WTC11 (cell line): Measurements from ENCODE around the gene DDIT4. TPM values are rescaled to one million over a fixed set of nuclear protein-coding genes. Genes with fewer than 3 reads are reported as not detected.

ENCODE experiments used
- ATAC-seq: fragments of 200-7000 bp; cut with Tn5 transposase; 2 replicates; pipeline ENCODE4 v1.10.0; 2021; ENCODE audit warnings: mild to moderate bottlenecking, moderate library complexity
- CTCF ChIA-PET: fragments of 300-600 bp; sonication (Branson Sonifier 250); formaldehyde crosslinking; loops from one replicate; lab custom pipeline; 2021; ENCODE audit warnings: antibody characterized with exemption; lab: Charles Lee
- POLR2A ChIA-PET: fragments of 350-600 bp; sonication (Branson Sonifier 250); formaldehyde crosslinking; loops from one replicate; lab custom pipeline; 2021; ENCODE audit warnings: antibody characterized with exemption; lab: Charles Lee
- DNase-seq: peaks from one replicate; pipeline ENCODE4 v3.0.0; 2021; ENCODE audit warnings: low spot score
- H3K27ac Mint-ChIP-seq: 2 replicates; pipeline ENCODE4 v1.8.0; 2021; ENCODE audit warnings: mixed read lengths
- H3K27me3 Mint-ChIP-seq: 2 replicates; pipeline ENCODE4 v1.8.0; 2021; ENCODE audit warnings: low read depth, mild to moderate bottlenecking, moderate library complexity, mixed read lengths
- H3K36me3 Mint-ChIP-seq: 2 replicates; pipeline ENCODE4 v1.8.0; 2021; ENCODE audit warnings: mixed read lengths
- H3K4me1 Mint-ChIP-seq: 2 replicates; pipeline ENCODE4 v1.8.0; 2022; ENCODE audit warnings: mixed read lengths
- H3K4me3 Mint-ChIP-seq: 2 replicates; pipeline ENCODE4 v1.8.0; 2021; ENCODE audit warnings: mild to moderate bottlenecking, moderate library complexity, mixed read lengths
- H3K9me3 Mint-ChIP-seq: 2 replicates; pipeline ENCODE4 v1.8.0; 2021; ENCODE audit warnings: mixed read lengths
- GABPB1 ChIP-seq: sonication (generic); formaldehyde crosslinking; IDR thresholded peaks from 2 replicates; pipeline ENCODE4 v1.8.1; 2023; ENCODE audit warnings: mild to moderate bottlenecking, missing genetic modification reagents
- GRHL2 ChIP-seq: fragments of 250-450 bp; sonication (Bioruptor Pico); IDR thresholded peaks from 2 replicates; pipeline ENCODE4 v1.8.0; 2022; ENCODE audit warnings: mild to moderate bottlenecking, moderate library complexity; ENCODE audit not compliant: insufficient replicate concordance, severe bottlenecking
- GTF2I ChIP-seq: fragments of 250-450 bp; sonication (Bioruptor Pico); conservative IDR thresholded peaks from 2 replicates; pipeline ENCODE4 v1.4.0; 2021; ENCODE audit warnings: mild to moderate bottlenecking
- MYBL2 ChIP-seq: sonication (generic); formaldehyde crosslinking; IDR thresholded peaks from 2 replicates; pipeline ENCODE4 v1.8.1; 2023; ENCODE audit warnings: mild to moderate bottlenecking, moderate library complexity, missing genetic modification reagents
- SOX15 ChIP-seq: fragments of 250-450 bp; sonication (Bioruptor Pico); IDR thresholded peaks from 2 replicates; pipeline ENCODE4 v1.9.0; 2021; ENCODE audit warnings: mild to moderate bottlenecking
- SP1 ChIP-seq: sonication (generic); formaldehyde crosslinking; conservative IDR thresholded peaks from 2 replicates; pipeline ENCODE4 v1.8.1; 2022; ENCODE audit warnings: missing genetic modification reagents
- TEAD1 ChIP-seq: sonication (generic); formaldehyde crosslinking; IDR thresholded peaks from 2 replicates; pipeline ENCODE4 v1.8.0; 2022; ENCODE audit warnings: mild to moderate bottlenecking, missing genetic modification reagents
- TEAD4 ChIP-seq: sonication (generic); formaldehyde crosslinking; IDR thresholded peaks from 2 replicates; pipeline ENCODE4 v1.8.0; 2022; ENCODE audit warnings: mild to moderate bottlenecking, missing genetic modification reagents
- TP53 ChIP-seq: sonication (generic); formaldehyde crosslinking; IDR thresholded peaks from 2 replicates; pipeline ENCODE4 v1.8.1; 2023; ENCODE audit warnings: mild to moderate bottlenecking, missing genetic modification reagents
- ZNF138 ChIP-seq: sonication (generic); formaldehyde crosslinking; conservative IDR thresholded peaks from 2 replicates; pipeline ENCODE4 v1.8.1; 2022; ENCODE audit warnings: mild to moderate bottlenecking, moderate library complexity, missing genetic modification reagents
- ZNF232 ChIP-seq: sonication (generic); formaldehyde crosslinking; IDR thresholded peaks from 2 replicates; pipeline ENCODE4 v1.8.0; 2022; ENCODE audit warnings: mild to moderate bottlenecking, missing genetic modification reagents
- ZNF317 ChIP-seq: sonication (generic); formaldehyde crosslinking; IDR thresholded peaks from 2 replicates; pipeline ENCODE4 v1.8.1; 2023; ENCODE audit warnings: low read depth, mild to moderate bottlenecking, moderate library complexity, missing genetic modification reagents, borderline replicate concordance
- ZNF416 ChIP-seq: fragments of 250-450 bp; sonication (Bioruptor Pico); IDR thresholded peaks from 2 replicates; pipeline ENCODE4 v1.9.0; 2021; ENCODE audit warnings: mild to moderate bottlenecking, inconsistent platforms
- total RNA-seq: library from RNA; stranded (reverse); gene quantifications from 3 replicates; pipeline ENCODE4 v1.2.3, GENCODE V29; 2021
- TF ChIP-seq, protein P1 (sequence below): sonication (generic); formaldehyde crosslinking; conservative IDR thresholded peaks from 2 replicates; pipeline ENCODE4 v1.8.1; 2023; ENCODE audit warnings: mild to moderate bottlenecking, low read depth, missing genetic modification reagents, moderate library complexity
- TF ChIP-seq, protein P2 (sequence below): fragments of 250-450 bp; sonication (Bioruptor Pico); IDR thresholded peaks from 2 replicates; pipeline ENCODE4 v1.9.0; 2021; ENCODE audit warnings: moderate library complexity, mild to moderate bottlenecking, inconsistent platforms, borderline replicate concordance
- TF ChIP-seq, protein P3 (sequence below): sonication (generic); formaldehyde crosslinking; IDR thresholded peaks from 2 replicates; pipeline ENCODE4 v1.8.1; 2022; ENCODE audit warnings: mild to moderate bottlenecking, moderate library complexity, missing genetic modification reagents
- TF ChIP-seq, protein P4 (sequence below): sonication (generic); formaldehyde crosslinking; IDR thresholded peaks from 2 replicates; pipeline ENCODE4 v1.8.0; 2022; ENCODE audit warnings: mild to moderate bottlenecking, missing genetic modification reagents
- TF ChIP-seq, protein P5 (sequence below): sonication (generic); formaldehyde crosslinking; IDR thresholded peaks from 2 replicates; pipeline ENCODE4 v1.8.1; 2023; ENCODE audit warnings: mild to moderate bottlenecking, moderate library complexity, missing genetic modification reagents
- TF ChIP-seq, protein P6 (sequence below): sonication (generic); formaldehyde crosslinking; IDR thresholded peaks from 2 replicates; pipeline ENCODE4 v1.8.1; 2022; ENCODE audit warnings: missing genetic modification reagents, borderline replicate concordance
- TF ChIP-seq, protein P7 (sequence below): sonication (generic); formaldehyde crosslinking; IDR thresholded peaks from 2 replicates; pipeline ENCODE4 v1.8.1; 2022; ENCODE audit warnings: mild to moderate bottlenecking, missing genetic modification reagents, moderate library complexity, borderline replicate concordance

DDIT4 gene
- total RNA-seq, 1 experiment from 2014 or later, result 118 TPM

DNA sequence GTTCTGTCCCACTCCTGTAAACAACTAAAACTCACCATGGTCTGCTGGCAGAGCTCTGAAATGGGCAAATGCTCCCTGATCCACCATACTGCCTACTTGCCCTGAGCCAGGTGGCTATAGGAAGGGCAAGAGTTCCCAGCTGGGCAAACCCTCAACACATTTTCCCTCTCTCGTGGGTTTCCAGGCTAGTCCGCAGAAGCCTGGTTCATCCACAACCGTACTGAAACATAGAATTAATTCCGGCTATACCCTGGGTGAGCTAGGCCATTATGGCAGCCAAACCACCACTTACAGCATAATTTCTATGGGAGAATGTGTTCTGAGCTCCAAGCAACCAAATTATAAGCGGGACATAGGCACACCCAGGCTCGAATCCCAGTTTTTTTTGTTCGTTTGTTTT, 20.1 kb upstream of the DDIT4 start (continued):
- TF ChIP-seq, protein P1, sequence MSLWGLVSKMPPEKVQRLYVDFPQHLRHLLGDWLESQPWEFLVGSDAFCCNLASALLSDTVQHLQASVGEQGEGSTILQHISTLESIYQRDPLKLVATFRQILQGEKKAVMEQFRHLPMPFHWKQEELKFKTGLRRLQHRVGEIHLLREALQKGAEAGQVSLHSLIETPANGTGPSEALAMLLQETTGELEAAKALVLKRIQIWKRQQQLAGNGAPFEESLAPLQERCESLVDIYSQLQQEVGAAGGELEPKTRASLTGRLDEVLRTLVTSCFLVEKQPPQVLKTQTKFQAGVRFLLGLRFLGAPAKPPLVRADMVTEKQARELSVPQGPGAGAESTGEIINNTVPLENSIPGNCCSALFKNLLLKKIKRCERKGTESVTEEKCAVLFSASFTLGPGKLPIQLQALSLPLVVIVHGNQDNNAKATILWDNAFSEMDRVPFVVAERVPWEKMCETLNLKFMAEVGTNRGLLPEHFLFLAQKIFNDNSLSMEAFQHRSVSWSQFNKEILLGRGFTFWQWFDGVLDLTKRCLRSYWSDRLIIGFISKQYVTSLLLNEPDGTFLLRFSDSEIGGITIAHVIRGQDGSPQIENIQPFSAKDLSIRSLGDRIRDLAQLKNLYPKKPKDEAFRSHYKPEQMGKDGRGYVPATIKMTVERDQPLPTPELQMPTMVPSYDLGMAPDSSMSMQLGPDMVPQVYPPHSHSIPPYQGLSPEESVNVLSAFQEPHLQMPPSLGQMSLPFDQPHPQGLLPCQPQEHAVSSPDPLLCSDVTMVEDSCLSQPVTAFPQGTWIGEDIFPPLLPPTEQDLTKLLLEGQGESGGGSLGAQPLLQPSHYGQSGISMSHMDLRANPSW (CRISPR knock-in tag), result no peak
- TF ChIP-seq ZNF232 (no peak), ZNF416 (CRISPR knock-in tag) (no peak), ZNF317 (CRISPR knock-in tag) (no peak), TP53 (no peak)
- TF ChIP-seq, all 79 proteins: peak for 0

DNA sequence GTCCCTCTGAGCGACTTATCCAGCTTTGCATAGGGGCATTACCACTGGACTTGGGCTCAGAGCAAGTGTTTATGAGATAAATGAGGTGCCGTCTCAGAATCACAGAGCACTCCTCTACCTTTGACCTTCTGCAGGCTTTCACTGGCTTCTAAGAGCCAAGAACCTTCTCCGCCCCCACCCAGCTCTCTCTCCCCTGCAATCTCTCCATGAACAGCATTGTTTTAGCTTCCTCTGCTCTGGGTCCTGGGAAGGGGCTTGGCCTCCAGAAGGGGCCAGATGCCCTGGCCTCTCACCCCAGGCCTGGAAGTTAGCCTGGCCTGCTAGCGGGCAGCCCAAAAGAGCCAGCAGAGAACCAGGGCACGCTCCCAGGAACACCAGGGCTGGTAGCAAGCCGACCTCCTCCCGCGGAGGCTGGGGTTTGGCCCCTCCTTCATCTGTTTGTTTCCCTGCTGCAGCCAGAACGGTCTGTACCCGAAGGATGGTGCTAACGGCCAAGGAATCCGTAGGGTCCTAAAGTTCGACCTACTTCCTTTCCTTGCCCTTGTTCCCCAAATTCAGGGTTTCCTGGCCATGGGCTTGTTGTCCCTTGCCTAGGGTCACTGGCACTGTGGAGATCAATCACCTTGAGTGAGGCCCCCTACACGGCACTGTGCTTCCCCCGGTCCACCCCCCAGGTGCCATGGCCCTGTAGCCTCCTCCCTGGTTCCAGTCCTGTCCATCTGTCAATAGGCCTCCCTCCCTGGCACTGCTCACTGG, 18.7 kb upstream of the DDIT4 start:
- ChIA-PET POLR2A (interaction anchor here (0.7 to 2.6 kb wide), 4 partner anchors 19 to 70 kb away, joined by 3 to 24 read pairs (median 4); partner anchors contain the start of gene DDIT4), CTCF (interaction anchor here (0.5 to 1.6 kb wide), 4 partner anchors 20 to 82 kb away, joined by 3 to 6 read pairs (median 4); no protein-coding TSS in a partner anchor)
- peak overlapping the region; percentile 57 for H3K4me3 Mint-ChIP-seq
- H3K27me3 Mint-ChIP-seq, result no peaks in the 10 kb centered on the region
- no peaks in the 10 kb centered on the region for H3K36me3 Mint-ChIP-seq
- TF ChIP-seq GABPB1 (CRISPR knock-in tag) (0 out of 2 replicates have a peak, but pooled peaks have one; percentile 17), TEAD1 (CRISPR knock-in tag) (peak; percentile 25; the same call in 1 of the 2 replicates), ZNF138 (CRISPR knock-in tag) (no peak), SP1 (CRISPR knock-in tag) (peak; percentile 62; the same call in 1 of the 2 replicates), GRHL2 (CRISPR knock-in tag) (no peak), MYBL2 (CRISPR knock-in tag) (0 out of 2 replicates have a peak, but pooled peaks have one; percentile 50)
- TF ChIP-seq, protein P2, sequence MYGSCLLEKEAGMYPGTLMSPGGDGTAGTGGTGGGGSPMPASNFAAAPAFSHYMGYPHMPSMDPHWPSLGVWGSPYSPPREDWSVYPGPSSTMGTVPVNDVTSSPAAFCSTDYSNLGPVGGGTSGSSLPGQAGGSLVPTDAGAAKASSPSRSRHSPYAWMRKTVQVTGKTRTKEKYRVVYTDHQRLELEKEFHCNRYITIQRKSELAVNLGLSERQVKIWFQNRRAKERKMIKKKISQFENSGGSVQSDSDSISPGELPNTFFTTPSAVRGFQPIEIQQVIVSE (CRISPR knock-in tag), result no peak
- TF ChIP-seq, protein P3, sequence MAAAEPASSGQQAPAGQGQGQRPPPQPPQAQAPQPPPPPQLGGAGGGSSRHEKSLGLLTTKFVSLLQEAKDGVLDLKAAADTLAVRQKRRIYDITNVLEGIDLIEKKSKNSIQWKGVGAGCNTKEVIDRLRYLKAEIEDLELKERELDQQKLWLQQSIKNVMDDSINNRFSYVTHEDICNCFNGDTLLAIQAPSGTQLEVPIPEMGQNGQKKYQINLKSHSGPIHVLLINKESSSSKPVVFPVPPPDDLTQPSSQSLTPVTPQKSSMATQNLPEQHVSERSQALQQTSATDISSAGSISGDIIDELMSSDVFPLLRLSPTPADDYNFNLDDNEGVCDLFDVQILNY (CRISPR knock-in tag), result peak; percentile 40; the same call in 1 of the 2 replicates
- TF ChIP-seq, protein P4, sequence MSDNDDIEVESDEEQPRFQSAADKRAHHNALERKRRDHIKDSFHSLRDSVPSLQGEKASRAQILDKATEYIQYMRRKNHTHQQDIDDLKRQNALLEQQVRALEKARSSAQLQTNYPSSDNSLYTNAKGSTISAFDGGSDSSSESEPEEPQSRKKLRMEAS (CRISPR knock-in tag), result peak; percentile 54; the same call in 1 of the 2 replicates
- DNase-seq, result peak; percentile 78
- ATAC-seq, result peak; percentile 94
- H3K9me3 Mint-ChIP-seq, result no peaks in the 10 kb centered on the region
- H3K27ac Mint-ChIP-seq, result peak overlapping the region; percentile 98
- H3K4me1 Mint-ChIP-seq, result peaks cover 41% of the 10 kb centered on the region

DNA sequence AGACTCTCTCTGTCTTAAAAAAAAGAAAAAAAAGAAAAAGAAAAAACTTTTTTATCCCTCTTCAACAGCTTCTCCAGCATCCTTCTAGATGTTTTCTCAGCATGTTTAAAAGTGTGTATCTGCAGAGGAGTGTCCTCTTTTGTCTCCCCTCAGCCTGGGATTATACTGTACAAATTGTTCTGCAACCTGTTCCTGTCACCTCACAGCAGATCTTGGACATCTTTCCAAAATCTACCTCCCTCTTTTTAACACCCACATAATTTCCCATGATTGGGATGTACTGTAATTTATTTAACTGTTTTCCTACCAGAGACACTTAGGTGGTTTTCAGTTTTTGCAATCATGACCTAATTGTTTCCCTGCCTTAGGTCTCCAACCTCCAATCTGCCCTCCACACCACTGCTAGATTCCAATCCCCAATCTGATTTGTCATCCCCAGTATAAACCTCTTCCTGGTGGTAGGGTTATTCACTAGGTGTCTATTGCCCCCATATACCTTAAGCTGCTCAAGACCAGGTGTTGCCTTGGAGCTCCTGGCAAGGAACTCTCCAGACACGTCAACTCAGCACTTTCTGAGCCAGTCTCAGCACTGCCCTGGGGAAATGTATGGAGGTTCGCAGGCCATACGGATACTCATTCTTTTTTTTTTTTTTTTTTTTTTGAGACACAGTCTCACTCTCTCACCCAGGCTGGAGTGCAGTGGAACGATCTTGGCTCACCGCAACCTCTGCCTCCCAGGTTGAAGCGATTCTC, 17.6 kb upstream of the DDIT4 start:
- Mint-ChIP-seq H3K36me3 (no peaks in the 10 kb centered on the region), H3K27me3 (no peaks in the 10 kb centered on the region; the same call in 1 of the 2 replicates), H3K9me3 (no peaks in the 10 kb centered on the region), H3K27ac (no peak overlapping the region), H3K4me1 (peaks cover 49% of the 10 kb centered on the region), H3K4me3 (no peak overlapping the region)
- CTCF ChIA-PET, result interaction anchor here (1.1 to 1.6 kb wide), 2 partner anchors 19 to 76 kb away, joined by 4 to 6 read pairs; no protein-coding TSS in a partner anchor
- ATAC-seq, result no peak
- POLR2A ChIA-PET, result interaction anchor here (0.6 to 1.0 kb wide), 3 partner anchors 18 to 76 kb away, joined by 3 read pairs; partner anchors contain the start of gene DDIT4
- no peak for DNase-seq
- TF ChIP-seq TEAD1 (CRISPR knock-in tag) (no peak), SOX15 (CRISPR knock-in tag) (no peak), ZNF317 (CRISPR knock-in tag) (no peak), ZNF232 (no peak), TEAD4 (CRISPR knock-in tag) (no peak), GTF2I (CRISPR knock-in tag) (no peak)
- TF ChIP-seq, protein P5, sequence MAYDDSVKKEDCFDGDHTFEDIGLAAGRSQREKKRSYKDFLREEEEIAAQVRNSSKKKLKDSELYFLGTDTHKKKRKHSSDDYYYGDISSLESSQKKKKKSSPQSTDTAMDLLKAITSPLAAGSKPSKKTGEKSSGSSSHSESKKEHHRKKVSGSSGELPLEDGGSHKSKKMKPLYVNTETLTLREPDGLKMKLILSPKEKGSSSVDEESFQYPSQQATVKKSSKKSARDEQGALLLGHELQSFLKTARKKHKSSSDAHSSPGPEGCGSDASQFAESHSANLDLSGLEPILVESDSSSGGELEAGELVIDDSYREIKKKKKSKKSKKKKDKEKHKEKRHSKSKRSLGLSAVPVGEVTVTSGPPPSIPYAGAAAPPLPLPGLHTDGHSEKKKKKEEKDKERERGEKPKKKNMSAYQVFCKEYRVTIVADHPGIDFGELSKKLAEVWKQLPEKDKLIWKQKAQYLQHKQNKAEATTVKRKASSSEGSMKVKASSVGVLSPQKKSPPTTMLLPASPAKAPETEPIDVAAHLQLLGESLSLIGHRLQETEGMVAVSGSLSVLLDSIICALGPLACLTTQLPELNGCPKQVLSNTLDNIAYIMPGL (CRISPR knock-in tag), result no peak
- TF ChIP-seq, protein P6, sequence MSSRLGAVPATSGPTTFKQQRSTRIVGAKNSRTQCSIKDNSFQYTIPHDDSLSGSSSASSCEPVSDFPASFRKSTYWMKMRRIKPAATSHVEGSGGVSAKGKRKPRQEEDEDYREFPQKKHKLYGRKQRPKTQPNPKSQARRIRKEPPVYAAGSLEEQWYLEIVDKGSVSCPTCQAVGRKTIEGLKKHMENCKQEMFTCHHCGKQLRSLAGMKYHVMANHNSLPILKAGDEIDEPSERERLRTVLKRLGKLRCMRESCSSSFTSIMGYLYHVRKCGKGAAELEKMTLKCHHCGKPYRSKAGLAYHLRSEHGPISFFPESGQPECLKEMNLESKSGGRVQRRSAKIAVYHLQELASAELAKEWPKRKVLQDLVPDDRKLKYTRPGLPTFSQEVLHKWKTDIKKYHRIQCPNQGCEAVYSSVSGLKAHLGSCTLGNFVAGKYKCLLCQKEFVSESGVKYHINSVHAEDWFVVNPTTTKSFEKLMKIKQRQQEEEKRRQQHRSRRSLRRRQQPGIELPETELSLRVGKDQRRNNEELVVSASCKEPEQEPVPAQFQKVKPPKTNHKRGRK (CRISPR knock-in tag), result no peak
- TF ChIP-seq, protein P7, sequence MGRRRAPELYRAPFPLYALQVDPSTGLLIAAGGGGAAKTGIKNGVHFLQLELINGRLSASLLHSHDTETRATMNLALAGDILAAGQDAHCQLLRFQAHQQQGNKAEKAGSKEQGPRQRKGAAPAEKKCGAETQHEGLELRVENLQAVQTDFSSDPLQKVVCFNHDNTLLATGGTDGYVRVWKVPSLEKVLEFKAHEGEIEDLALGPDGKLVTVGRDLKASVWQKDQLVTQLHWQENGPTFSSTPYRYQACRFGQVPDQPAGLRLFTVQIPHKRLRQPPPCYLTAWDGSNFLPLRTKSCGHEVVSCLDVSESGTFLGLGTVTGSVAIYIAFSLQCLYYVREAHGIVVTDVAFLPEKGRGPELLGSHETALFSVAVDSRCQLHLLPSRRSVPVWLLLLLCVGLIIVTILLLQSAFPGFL, result no peak
